Epithelial cell of umbilical artery (primary cell): ENCODE measurements around the gene YPEL4. TPM values are rescaled to one million over a fixed set of nuclear protein-coding genes. Genes with fewer than 3 reads are reported as not detected.

ENCODE experiments used
- total RNA-seq: library from RNA; depleted of rRNA; stranded (reverse); fragments of >200 nt; gene quantifications from 2 replicates; pipeline ENCODE4 v1.2.3, GENCODE V29; 2014

YPEL4 gene
- total RNA-seq, result under 0.01 TPM in 1 of 2 replicates, not detected in the other

DNA sequence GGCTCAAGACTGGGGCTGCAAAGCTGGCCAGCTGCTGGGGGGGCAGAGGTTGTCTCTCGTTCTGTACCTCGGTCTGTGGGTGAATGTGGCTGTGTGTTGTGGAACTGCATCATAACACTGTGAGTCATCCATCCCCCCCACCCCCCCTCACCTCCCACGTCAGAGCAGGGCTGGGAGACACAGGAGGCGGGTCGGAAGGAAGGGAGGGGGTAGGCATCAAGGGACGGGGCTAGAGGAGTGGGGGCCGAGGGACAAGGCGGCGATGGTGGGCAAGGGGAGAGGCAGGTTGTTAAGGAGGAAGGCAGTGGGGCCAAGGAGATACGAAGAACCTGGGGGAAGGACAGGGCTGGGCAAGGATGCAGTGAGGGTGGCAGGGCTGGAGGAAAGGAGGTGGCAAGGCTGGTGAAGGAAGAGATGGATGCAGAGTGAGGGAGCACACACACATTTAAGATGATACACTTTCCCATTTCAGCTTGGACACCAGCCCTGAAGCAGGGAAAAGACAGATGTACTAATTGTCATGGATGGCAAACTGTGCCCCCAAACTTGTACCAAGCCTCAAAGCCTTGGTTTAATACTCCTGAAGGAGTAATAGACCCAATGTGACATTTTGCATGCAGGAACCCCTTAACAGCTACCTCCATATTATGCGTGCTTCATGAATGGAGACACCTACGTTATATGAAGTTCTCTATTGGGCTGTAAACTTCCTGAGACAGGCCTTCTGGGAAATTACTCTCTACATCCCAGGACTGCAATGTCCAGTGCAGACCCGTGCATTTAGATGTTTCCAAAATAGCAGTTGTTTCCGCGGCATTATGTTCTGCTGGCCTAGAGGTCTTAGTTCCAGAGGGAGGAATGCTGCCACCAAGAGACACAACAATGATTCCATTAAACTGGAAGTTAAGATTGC, at the start of gene YPEL4:
Gene YPEL4, minus strand, starts transcription at position 87 of the 913 bp plus-strand sequence. CDS start 2,805 bp downstream, outside the sequence.

GRCh38 chr11:57667736-57668433, 18.2 kb upstream of the YPEL4 start, which contains the start of gene ZDHHC5:
TSS of gene ZDHHC5 (plus strand) at chr11:57668114. CDS start at chr11:57673091, 4,977 bp downstream.

GRCh38 chr11:57657194-57658022, 7.7 kb upstream of the YPEL4 start, which contains the start of gene CLP1:
TSS of gene CLP1 (plus strand) at chr11:57657762. CDS start at chr11:57659477, 1,715 bp downstream.

GRCh38 chr11:57597461-57597915, 52.2 kb downstream of the YPEL4 start, which contains the start of gene SERPING1:
TSS of gene SERPING1 (plus strand) at chr11:57597685. CDS start at chr11:57598271, 586 bp downstream.

Other genes starting within 250 kb of the YPEL4 start
- 75.7 and 82.2 TPM in 2 replicates for gene SLC43A3, start 222.8 kb downstream of the YPEL4 start, total RNA-seq
- under 0.01 and 0.15 TPM in 2 replicates for gene RTN4RL2, start 189.4 kb downstream of the YPEL4 start, total RNA-seq
- gene SLC43A1, start 134.2 kb downstream of the YPEL4 start, total RNA-seq, result 13.6 and 17.2 TPM in 2 replicates
- 65.0 and 81.3 TPM in 2 replicates for gene TIMM10, start 119.2 kb downstream of the YPEL4 start, total RNA-seq
- not detected in 2 replicates for gene SMTNL1, start 112.3 kb downstream of the YPEL4 start, total RNA-seq
- gene UBE2L6, start 82.2 kb downstream of the YPEL4 start, total RNA-seq, result 17.9 and 76.9 TPM in 2 replicates
- under 0.01 and 0.46 TPM in 2 replicates for gene SERPING1, start 52.2 kb downstream of the YPEL4 start, total RNA-seq
- gene CLP1, start 7.8 kb upstream of the YPEL4 start, total RNA-seq, result 28.3 and 31.5 TPM in 2 replicates
- gene ZDHHC5, start 18.2 kb upstream of the YPEL4 start, total RNA-seq, result 24.7 and 33.3 TPM in 2 replicates
- 19.5 and 19.8 TPM in 2 replicates for gene MED19, start 62.3 kb upstream of the YPEL4 start, total RNA-seq
- 44.2 and 53.6 TPM in 2 replicates for gene TMX2, start 62.7 kb upstream of the YPEL4 start, total RNA-seq
- 106 and 115 TPM in 2 replicates for gene SELENOH, start 91.6 kb upstream of the YPEL4 start, total RNA-seq
- gene BTBD18, start 101.9 kb upstream of the YPEL4 start, total RNA-seq, result not detected in 2 replicates
- gene CTNND1, start 111.9 kb upstream of the YPEL4 start, total RNA-seq, result 172 and 178 TPM in 2 replicates